NB4 (cell line): ENCODE results near the gene ONECUT3.
"Not testable (repeated sequence)": the region's sequence is repeated elsewhere in the genome, so short reads cannot be mapped to it uniquely, and the experiment has no call there.

Experiments used
- CTCF ChIP-seq: IDR thresholded peaks from one replicate; pipeline ENCODE4 v1.5.1; 2012; ENCODE audit warnings: low read depth, low read length
- POLR2A ChIP-seq: IDR thresholded peaks from 2 replicates; pipeline ENCODE4 v1.6.1; 2011; ENCODE audit warnings: mild to moderate bottlenecking; ENCODE audit not compliant: insufficient read length; ENCODE audit errors: extremely low read depth

DNA sequence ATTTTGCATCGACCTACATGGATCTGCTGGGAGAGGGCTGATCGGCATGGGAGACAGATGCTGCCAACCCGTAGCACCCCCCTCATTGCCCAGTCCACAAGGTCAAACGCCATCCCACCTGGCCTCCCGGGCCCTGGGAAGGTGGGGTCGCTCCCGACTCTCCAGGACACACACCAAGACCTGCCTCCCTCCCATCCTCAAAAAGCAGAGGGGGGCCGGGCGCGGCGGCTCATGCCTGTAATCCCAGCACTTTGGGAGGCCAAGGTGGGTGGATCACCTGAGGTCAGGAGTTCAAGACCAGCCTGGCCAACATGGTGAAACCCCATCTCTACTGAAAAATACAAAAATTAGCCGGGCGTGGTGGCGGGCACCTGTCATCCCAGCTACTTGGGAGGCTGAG is 46.7 kb upstream of the ONECUT3 start:
- not testable (repeated sequence) for TF ChIP-seq POLR2A, CTCF
